ENCODE measurements around the gene TCHP.
A peak's percentile ranks its signal among the peaks of the same experiment; 100 is the strongest.
"Not testable (repeated sequence)": the region's sequence is repeated elsewhere in the genome, so short reads cannot be mapped to it uniquely, and the experiment has no call there.

TCHP gene

DNA sequence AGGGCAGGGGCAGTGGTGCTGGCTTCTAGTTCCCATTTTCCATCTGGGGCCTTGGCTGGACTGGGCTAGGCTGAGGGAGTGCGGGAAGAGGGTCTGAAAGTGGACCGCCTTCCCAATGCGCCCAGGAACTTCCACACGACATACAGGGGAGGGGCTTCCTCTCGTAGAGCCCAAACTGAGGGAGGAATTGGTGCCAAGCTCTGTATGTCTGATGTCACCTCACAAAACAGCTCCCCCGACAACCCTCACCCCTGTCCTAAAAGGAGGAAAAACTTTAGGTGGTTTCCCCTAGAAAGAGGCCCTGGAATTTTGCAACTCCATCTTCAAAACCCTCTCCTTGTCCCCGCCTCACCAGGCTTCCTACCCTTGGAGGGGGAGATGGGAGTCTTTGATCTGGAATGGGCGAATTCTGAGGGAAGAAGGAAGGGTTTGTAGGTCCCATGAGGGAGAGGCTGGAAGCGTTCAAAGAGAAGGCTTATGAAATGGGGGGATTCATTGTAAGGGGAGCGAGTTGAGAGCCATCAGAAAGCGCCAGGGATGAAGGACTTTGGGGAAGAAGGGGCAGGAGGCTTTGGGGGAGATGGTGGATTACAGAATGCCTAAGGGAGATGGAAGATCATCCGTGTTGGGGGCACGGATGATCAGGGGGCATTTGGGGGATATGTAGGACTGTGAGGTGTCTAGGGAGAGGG, 20.6 kb upstream of the TCHP start:
- DNase-seq (ENCODE audit: low read depth, low spot score), result peak; percentile 34

DNA sequence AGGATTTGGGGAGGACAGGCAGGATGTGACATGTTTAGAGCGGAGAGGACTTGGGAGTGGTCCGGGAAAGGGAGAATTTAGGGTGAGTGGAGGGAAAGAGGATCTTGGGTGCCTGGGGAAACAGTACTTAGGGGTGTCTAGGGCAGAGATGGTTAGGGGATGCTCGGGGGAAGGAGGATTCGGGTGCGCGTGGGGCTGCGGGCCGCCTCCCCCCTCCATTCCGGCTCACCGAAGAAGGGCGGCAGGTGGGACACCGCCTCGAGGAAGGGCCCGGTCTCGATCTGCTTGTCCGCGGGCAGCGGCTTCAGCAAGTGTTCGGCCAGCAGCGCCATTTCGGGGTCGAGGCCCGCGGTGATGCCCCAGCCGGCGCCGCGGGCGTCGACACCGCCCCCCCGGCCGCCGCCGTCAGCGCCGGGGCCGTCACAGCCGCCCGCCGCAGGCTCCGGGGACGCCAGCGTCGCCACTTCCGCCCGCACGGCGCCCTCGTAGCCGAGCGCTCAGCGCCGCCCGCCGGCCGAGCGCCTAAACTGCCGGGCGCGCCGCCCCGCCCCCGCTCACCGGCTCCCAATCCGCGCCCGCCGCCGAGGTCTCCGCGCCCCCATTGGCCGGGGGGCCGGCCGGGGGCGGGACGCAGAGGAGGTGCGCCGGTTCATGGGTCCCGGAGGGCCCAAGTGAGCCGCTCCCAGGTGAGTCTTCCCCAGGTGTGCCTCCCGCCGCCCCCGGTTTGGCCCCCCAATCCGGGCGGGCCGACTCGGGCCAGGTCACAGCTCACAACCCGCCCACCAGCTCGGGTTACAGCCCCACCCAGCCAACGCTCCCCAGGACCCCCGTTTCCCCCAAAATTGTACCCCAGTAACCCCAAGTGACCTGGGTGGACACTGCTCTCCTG, 19.8 kb upstream of the TCHP start, which contains the start of gene GLTP:
GLTP (minus strand) TSS at position 499 of the 889 bp plus-strand sequence; CDS start at position 332, 167 bp downstream.
- peak; percentile 96 for DNase-seq (ENCODE audit: low read depth, low spot score)

DNA sequence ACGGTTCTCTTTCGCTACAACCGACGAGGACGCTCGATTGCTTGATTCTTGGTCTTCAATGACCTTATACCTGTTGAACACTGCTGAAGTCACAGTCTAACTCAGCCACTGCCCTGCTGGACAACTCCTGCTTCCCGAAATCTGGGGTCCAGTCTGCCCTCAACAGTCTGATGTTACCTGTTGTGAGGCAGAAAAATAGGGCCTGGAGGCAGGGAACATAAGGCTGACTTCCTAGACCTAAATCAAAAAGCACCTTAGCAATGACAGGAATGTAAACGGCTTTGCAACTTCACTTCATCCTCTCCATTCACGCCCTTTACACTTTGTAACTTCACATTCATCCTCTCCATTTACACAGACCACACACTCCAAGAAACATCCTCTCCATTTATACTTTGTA, 19.1 kb upstream of the TCHP start:
- peak; percentile 13 for DNase-seq (ENCODE audit: low read depth, low spot score)

DNA sequence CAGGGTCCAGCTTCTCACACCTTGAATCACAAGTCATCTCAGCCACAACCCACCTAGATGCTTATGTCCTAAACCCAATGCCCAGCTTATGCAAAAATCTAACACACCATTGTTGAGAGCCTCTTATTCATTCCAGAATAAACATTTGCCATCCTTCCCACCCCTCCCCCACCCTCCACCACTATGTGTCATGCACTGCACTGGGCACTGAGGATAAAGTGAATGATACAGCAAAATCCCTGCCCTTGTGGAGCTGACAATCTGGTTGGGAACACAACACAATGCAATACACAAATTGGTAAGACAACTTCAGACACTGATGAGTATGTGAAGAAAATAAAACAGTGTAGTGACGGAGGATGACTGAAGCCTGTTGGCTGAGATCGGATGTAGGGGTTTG, 18.3 kb upstream of the TCHP start:
- DNase-seq (ENCODE audit: low read depth, low spot score), result no peak

DNA sequence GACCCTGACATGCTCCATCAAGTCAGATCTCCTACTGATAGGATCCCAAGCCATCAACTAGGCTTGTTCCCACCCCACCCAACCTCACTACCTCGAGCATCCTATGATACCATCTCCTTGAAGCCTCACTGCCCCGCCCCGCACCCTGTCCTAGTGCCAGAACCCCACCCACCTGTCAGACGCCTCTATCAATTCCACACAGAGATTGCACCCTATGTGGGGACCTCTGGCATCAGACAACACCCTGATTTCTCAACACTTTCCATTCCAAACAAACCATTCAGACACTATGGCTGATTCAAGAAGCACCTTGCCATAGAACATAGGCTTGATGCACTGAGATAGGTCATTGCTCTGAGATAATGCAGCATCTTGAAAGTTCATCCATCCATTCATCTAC, 16.6 kb upstream of the TCHP start:
- DNase-seq (ENCODE audit: low read depth, low spot score), result no peak

DNA sequence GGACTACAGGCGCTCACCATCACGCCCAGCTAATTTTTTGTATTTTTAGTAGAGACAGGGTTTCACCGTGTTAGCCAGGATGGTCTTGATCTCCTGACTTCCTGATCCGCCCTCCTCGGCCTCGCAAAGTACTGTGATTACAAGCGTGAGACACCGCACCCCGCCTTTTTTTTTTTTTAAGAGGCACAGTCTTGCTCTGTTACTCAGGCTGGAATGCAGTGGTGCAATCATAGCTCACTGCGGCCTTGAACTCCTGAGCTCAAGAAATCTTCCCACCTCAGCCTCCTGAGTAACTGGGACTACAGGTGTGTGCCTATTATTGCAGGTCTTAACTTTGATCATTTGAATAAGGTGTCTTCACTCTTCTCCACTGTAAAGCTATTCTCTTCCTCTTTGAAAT, 14.5 kb upstream of the TCHP start:
- DNase-seq (ENCODE audit: low read depth, low spot score), result no peak

DNA sequence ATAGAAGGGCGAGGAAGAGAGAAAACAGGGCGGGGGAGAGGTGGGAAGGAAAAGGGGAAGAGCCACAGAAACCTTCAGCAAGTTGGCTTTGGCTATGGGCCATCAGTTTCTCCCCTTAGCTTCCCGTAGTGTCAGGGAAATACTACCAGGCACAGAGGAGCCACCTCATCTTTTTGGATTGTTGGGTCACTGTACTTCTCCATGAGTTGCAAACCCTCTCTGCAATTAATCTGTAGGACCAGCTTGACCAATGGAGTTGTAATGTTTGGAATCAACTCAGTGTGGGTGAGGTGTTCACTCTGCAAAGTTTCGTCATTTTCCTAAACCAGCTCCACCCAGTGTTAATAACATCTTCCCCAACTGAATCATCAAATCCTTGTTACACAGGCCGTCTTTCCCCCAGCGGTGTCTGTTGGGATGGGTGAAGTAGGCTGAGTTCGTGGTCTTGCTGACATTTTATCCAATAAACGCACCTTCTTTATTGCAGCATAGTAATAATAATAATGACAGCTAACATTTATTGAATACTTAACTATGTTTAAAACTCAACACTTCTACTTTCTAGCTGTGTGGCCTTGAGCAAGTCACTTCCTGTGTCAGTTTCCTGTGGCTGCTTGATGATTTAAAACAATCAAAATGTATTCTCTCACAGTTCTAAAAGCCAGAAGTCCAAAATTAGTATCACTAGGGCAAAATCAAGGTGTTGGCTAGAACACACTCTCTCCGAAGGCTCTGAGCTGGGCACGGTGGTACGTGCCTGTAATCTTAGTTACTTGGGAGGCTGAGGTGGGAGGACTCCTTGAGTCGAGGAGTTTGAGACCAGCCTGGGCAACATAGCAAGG, 11.7 kb upstream of the TCHP start:
- peak; percentile 40 for DNase-seq (ENCODE audit: low read depth, low spot score)

DNA sequence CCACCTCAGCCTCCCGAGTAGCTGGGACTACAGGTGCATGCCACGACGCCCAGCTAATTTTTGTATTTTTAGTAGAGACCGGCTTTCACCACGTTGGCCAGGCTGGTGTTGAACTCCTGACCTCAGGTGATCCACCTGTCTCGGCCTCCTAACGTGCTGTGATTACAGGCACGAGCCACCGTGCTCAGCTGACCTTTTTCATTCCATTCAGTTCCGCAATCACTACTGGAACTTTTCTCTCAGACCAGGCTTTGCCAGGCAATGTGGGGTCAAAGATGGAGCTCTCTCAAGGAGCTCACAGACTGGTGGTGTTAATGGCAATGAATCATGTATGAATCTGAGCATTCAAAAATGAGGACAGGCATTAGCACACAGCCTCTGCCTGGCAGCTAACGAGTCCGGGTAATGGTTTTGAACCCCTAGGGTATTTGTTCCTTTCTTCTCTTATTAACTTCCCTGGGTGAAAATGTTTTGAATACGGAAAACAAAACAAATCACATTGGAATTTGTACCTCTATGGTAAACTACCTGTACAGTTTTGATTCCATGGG, 9.4 kb upstream of the TCHP start:
- DNase-seq (ENCODE audit: low read depth, low spot score), result no peak

DNA sequence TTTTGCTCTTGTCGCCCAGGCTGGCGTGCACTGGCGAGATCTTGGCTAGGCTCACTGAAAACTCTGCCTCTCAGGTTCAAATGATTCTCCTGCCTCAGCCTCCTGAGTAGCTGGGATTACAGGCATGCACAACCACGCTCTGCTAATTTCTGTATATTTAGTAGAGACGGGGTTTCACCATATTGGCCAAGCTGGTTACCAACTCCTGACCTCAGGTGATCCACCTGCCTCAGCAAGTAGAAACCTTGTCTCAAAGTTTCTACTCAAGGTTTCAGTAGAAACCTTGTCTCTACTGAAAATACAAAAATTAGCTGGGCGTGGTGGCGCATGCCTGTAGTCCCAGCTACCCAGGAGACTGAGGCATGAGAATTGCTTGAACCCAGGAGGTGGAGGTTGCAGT, 8.3 kb upstream of the TCHP start:
- not testable (repeated sequence) for DNase-seq (ENCODE audit: low read depth, low spot score)

DNA sequence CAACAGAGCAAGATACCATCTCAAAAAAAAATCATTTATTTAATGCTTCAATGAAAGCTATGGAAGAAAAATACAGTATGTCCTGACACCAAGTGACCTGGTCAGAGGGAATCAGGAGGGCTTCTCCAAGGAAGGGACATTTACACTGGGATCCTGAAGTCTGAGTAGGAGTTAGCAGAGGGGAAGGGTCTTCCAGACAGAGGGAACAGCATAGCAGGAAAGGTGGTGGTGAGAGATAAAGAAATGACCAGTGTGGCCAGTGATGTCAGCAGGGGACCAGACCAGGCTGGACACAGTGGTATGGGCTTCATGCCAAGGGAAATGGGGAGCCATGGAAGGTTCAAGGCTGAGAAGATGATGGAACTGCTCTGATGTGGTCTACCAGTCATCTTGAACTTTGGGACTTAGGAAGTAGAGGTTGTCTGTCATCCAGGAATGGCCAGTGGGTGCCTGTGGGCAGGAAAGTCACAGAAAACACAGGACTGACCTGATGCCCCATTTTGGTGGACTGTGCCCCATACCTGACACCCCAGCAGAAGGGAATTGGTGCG, 7.8 kb upstream of the TCHP start:
- no peak for DNase-seq (ENCODE audit: low read depth, low spot score)

DNA sequence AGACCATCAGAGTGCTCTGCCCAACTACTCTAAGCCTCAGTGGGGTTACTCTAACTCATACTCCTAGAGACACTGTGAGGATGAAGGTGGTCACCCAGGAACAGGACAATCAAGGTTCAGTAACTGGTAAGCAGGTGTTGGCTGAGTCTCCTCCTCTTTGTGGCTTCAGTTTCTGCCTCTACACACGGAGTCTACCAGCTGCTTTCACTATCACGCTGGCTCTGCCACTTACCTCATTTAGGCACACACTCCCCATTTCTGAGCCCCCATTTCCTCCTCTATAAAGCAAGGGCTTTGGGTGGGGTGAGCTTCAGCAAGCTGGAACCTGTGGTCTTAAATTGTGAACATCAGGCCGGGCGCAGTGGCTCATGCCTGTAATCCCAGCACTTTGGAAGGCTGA, 7.3 kb upstream of the TCHP start:
- no peak for DNase-seq (ENCODE audit: low read depth, low spot score)

DNA sequence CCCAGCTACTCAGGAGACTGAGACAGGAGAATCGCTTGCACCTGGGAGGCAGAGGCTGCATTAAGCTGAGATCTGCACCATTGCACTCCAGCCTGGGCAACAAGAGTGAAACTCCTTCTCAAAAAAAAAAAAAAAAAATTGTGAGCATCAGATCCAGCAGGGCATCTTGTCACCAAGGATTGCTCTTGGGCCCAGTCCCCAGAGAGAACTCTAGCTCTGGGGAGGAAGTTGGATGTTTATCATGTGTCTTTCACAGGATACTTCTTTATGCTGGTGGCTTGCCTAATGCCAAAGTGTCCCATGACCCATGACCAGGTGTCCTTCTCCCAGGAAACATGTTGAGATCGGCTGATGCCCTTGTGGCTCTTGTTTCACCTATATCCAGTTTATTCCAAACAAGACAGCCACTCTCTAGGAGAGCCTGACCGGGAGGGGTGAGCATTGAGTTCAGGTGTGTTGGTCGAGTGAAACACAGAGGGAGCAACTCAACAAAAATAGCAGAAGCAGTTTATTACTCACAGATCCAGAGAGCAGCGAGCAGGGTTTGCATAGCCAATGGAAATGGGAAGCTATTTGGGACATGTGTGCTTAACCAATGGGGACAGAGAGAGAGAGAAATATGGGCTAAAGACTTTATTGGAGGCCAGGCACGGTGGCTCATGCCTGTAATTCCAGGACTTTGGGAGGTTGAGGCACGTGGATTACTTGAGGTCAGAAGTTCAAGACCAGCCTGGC, 6.6 kb upstream of the TCHP start:
- no peak for DNase-seq (ENCODE audit: low read depth, low spot score)

DNA sequence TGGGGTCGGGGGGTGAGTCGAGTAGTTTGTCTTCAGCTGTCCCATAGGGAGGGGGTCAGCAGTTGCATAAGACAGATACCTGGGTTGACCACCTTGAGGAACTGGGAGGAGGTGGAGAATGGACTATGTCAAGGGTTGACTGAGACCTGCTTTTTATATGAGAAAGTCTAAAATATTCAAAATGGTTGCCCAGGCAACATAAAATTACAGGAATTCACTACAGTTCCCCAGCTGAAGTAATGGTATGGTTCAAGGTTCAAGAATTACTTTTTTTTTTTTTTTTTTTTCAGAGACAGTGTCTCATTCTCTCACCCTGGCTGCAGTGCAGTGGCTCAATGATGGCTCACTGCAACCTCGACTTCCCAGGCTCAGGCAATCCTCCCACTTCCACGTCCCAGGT, 5.1 kb upstream of the TCHP start:
- DNase-seq (ENCODE audit: low read depth, low spot score), result no peak

DNA sequence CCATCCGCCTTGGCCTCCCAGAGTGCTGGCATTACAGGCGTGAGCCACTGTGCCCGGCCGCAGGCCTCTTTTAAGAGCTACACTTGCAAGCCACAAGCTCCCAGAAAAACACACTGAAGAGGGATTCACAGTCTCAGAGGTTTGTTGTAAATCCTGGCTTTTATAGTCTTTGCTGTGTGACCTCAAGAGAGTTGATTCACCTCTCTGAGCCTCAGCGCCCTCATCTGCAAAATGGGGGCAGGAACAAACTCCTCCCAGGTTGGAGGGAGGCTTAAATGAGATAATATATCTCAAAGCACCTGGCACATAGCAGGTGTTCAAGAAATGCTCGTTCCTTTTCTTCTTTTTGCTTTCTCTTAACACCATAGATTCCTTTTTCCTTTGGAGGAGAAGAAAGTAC, 3.9 kb upstream of the TCHP start:
- no peak for DNase-seq (ENCODE audit: low read depth, low spot score)

DNA sequence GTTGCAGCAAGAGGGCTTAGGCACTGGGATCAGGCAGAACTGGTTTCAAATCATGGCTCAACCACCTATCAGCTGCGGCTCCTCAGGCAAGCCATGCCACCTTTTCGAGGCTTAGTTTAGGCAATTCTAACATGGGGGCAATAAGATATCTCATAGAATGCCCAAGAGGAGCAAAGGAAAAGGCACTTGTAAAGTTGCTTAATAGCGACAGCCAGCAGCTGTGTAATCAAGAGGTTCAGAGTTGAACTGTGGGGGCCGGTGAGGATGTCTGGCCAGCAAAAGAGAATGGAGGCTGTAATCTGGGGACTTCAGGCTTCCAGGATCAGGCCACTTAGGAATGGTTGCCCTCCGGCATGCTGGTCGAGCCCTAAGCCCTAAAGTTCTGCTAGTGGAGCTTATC, 3.0 kb upstream of the TCHP start:
- no peak for DNase-seq (ENCODE audit: low read depth, low spot score)

DNA sequence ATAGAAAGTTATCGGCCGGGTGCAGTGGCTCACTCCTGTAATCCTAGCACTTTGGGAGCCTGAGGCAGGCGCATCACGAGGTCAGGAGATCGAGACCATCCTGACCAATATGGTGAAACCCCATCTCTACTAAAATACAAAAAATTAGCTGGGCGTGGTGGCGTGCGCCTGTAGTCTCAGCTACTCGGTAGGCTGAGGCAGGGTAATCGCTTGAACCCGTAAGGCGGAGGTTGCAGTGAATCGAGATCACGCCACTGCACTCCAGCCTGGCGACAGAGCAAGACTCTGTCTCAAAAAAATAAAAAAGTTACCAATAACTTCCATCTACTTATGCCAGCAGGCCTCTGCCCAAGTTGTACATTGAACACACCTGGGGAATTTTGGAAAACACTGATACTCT, 729 bp upstream of the TCHP start:
- not testable (repeated sequence) for DNase-seq (ENCODE audit: low read depth, low spot score)

DNA sequence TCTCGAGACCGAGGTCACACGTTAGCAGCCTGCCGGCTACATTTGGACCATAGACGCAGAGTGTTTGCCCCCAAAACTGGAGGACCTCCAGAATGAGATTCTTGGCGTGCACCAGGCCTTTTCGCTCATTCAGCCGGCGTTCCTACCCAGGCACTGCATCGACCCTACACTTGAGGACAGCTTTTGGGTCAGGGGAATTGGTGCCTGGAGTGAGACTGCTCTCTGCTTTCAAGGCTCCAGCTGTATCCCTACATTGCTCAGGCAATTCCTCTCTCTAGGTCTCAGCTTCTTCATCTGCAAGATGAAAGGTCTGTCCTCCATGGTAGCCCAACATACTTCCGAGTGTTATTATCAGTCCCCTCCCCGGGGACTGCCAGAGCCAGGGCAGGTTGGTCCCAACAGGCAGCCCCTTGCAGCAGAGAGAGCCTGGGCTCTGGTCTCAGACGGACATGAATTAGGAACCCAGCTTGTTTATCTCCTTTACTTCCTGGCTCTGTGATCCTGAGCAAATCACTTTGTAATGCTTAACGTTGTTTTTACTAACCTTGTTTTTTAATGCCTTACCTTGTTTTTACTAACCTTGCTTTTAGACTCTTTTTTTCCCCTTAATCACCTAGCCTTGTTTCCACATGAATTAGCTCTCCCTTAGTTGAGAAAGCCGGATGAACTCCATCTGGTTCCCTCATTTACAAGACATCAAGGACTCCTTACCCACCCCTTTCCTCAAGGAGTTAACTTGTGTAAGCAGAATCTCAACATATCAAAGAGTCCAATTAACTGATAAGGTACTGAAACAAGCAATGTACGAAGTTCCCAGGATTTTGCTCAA, 892 bp downstream of the TCHP start:
- no peak for DNase-seq (ENCODE audit: low read depth, low spot score)

DNA sequence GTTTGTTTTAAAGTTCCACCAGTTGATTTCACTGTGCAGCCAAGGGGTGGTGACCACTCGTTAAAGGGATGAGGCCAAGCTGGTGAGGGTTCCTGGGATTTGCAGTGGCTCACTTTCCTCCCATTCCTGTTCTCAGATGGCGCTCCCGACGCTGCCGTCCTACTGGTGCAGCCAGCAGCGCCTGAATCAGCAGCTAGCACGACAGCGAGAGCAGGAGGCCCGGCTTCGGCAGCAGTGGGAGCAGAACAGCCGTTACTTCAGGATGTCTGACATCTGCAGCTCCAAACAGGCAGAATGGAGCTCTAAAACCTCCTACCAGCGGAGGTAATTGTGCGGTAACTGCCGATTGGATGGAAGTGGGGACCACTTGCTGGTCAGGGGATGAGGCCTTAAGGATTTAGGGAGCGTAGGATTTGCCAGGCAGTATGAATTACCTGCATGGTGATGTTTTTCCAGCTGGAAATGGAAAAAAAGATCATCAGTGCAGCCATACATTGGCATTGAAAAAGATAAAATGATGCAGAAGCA, 2.9 kb downstream of the TCHP start:
- DNase-seq (ENCODE audit: low read depth, low spot score), result no peak

DNA sequence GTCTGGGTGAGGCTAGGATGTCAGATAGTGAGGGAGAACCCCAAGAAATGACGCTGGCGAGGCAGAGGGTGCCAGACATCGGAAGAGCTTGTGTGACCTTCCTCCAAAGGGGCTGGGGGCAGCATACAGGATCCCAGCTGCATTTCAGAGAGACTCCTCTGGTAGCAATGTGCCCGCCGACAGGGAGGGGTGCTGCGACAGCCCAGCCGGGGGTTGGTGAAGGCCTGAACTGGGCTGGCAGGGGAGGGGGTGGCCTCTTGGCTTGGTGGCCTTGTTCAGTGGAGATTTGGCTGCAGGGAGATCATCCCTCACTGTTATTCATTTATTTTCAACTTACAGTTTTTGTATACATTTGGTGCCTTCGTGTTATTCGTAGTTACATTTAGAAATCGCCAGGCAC, 5.2 kb downstream of the TCHP start:
- DNase-seq (ENCODE audit: low read depth, low spot score), result no peak
